Activated T-cell treated with anti-CD3 and anti-CD28 coated beads, Interleukin-2, amount 50 U/mL, for 4 hours (primary cell): ENCODE data around the gene TLR6. TPM values are rescaled to one million over a fixed set of nuclear protein-coding genes. Genes with fewer than 3 reads are reported as not detected.
A peak's percentile ranks its signal among the peaks of the same experiment; 100 is the strongest.
"Not testable (repeated sequence)": the region's sequence is repeated elsewhere in the genome, so short reads cannot be mapped to it uniquely, and the experiment has no call there.

ENCODE experiments used
- ATAC-seq, 2 donors: fragments of 200-7000 bp; cut with Tn5 transposase; one replicate each; pipeline ENCODE4 v1.10.0; 2021
- DNase-seq: peaks from one replicate; pipeline ENCODE4 v3.0.0-alpha.2; 2020
- H3K27me3 Mint-ChIP-seq: one replicate; pipeline ENCODE4 v1.8.0; 2021; ENCODE audit warnings: low read depth, mixed read lengths
- H3K36me3 Mint-ChIP-seq: one replicate; pipeline ENCODE4 v1.8.0; 2022; ENCODE audit warnings: mixed read lengths; ENCODE audit not compliant: insufficient read depth
- H3K4me1 Mint-ChIP-seq: one replicate; pipeline ENCODE4 v1.8.0; 2021; ENCODE audit warnings: low read depth, mixed read lengths
- H3K4me3 Mint-ChIP-seq: one replicate; pipeline ENCODE4 v1.8.0; 2021; ENCODE audit warnings: mild to moderate bottlenecking, moderate library complexity, mixed read lengths
- H3K9me3 Mint-ChIP-seq: one replicate; pipeline ENCODE4 v1.8.0; 2021; ENCODE audit warnings: mixed read lengths
- total RNA-seq, 3 donors: library from RNA; stranded (reverse); gene quantifications; one replicate each; pipeline ENCODE4 v1.2.1, GENCODE V29; 2021

The TLR6 gene
- total RNA-seq, 3 donors from 2014 or later, result 0.73 to 1.9 (median 0.95) TPM

- Mint-ChIP-seq H3K4me3 (no peak overlapping the region), H3K4me1 (peaks cover 25% of the 10 kb centered on the region), H3K27me3 (no peaks in the 10 kb centered on the region), H3K9me3 (peaks cover 9% of the 10 kb centered on the region), H3K36me3 (peaks cover 5% of the 10 kb centered on the region)
- ATAC-seq (no peak), DNase-seq (no peak)
These were observed 34.9 kb downstream of the TLR6 start for GRCh38 chr4:38821739-38822138.

- DNase-seq (no peak), ATAC-seq (no peak)
- Mint-ChIP-seq H3K4me3 (no peak overlapping the region), H3K9me3 (peaks cover 17% of the 10 kb centered on the region), H3K36me3 (peaks cover 5% of the 10 kb centered on the region), H3K27me3 (no peaks in the 10 kb centered on the region), H3K4me1 (peaks cover 25% of the 10 kb centered on the region)
These were observed 36.1 kb downstream of the TLR6 start for GRCh38 chr4:38820329-38821061.

DNA sequence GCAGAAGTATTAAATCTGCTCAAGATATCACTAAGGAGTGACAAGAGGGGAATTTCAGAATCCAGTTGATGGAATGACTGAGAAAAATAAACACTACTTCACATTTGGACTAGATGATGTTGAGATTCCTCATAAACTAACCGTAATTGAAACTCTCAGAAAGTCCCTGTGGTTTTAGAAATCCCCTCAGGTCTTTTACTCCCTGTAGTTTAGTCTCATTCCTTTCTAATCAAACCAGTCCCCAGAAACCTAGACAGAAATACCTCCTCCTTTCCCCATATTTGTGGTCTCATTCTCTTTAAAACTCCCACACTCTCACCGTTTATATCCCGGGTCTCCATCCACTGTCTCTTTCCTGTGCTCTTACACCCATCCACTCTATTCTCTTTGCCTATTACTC lies 37.0 kb downstream of the TLR6 start:
- Mint-ChIP-seq H3K27me3 (no peaks in the 10 kb centered on the region), H3K4me1 (peaks cover 25% of the 10 kb centered on the region), H3K9me3 (peaks cover 20% of the 10 kb centered on the region), H3K4me3 (peak overlapping the region; percentile 2), H3K36me3 (peaks cover 5% of the 10 kb centered on the region)
- ATAC-seq (peak; percentile 35 to 82), DNase-seq (no peak)

- Mint-ChIP-seq H3K9me3 (peaks cover 28% of the 10 kb centered on the region), H3K4me1 (peaks cover 25% of the 10 kb centered on the region), H3K27me3 (no peaks in the 10 kb centered on the region), H3K4me3 (no peak overlapping the region), H3K36me3 (peaks cover 6% of the 10 kb centered on the region)
- DNase-seq (no peak), ATAC-seq (no peak)
These were observed 38.1 kb downstream of the TLR6 start for GRCh38 chr4:38818441-38818976.

- Mint-ChIP-seq H3K36me3 (peaks cover 4% of the 10 kb centered on the region), H3K27me3 (no peaks in the 10 kb centered on the region), H3K4me3 (peak overlapping the region; percentile 2), H3K4me1 (peaks cover 25% of the 10 kb centered on the region), H3K9me3 (peaks cover 19% of the 10 kb centered on the region)
- ATAC-seq (no peak), DNase-seq (no peak)
These were observed 40.5 kb downstream of the TLR6 start for GRCh38 chr4:38815885-38816782.

DNA sequence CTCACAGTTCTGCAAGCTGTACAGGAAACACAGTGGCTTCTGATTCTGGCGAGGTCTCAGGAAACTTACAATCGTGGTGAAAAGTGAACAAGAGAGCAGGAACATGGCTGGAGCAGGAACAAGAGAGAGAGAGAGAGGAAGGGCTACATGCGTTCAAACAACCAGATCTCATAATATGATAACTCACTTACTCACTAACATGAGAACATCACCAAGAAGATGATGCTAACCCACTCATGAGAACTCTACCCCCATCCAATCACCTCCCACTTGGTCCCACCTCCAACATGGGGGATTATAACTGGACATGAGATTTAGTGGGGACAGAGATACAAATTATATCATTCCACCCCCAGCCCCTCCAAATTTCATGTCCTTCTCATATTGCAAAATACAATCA lies 42.2 kb downstream of the TLR6 start:
- DNase-seq (no peak), ATAC-seq (no peak)
- Mint-ChIP-seq H3K36me3 (peaks cover 4% of the 10 kb centered on the region), H3K4me3 (no peak overlapping the region), H3K4me1 (peaks cover 9% of the 10 kb centered on the region), H3K27me3 (no peaks in the 10 kb centered on the region), H3K9me3 (peaks cover 19% of the 10 kb centered on the region)

- Mint-ChIP-seq H3K9me3 (peaks cover 19% of the 10 kb centered on the region), H3K4me3 (no peak overlapping the region), H3K4me1 (peaks cover 1% of the 10 kb centered on the region), H3K27me3 (no peaks in the 10 kb centered on the region), H3K36me3 (peaks cover 4% of the 10 kb centered on the region)
- no peak for DNase-seq
- no peak for ATAC-seq
These were observed 45.3 kb downstream of the TLR6 start for GRCh38 chr4:38811297-38811696.

- H3K9me3 Mint-ChIP-seq, H3K36me3 Mint-ChIP-seq, H3K4me3 Mint-ChIP-seq, DNase-seq, ATAC-seq, H3K27me3 Mint-ChIP-seq: not testable (repeated sequence)
- H3K4me1 Mint-ChIP-seq, result peaks cover 35% of the 10 kb centered on the region
These were observed 49.2 kb downstream of the TLR6 start for GRCh38 chr4:38807462-38807861.

DNA sequence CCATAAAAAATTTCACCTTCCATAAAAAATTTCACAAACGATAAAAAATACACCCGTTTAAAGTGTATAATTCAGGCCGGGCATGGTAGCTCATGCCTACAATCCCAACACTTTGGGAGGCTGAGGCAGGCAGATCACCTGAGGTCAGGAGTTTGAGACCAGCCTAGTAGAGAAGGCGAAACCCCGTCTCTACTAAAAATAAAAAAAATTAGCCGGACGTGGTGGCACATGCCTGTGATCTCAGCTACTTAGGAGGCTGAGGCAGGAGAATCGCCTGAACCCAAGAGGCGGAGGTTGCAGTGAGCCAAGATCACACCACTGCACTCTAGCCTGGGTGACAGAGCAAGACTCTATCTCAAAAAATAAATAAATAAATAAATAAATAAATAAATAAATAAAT lies 50.4 kb downstream of the TLR6 start:
- not testable (repeated sequence) for DNase-seq, H3K9me3 Mint-ChIP-seq, ATAC-seq, H3K27me3 Mint-ChIP-seq
- peaks cover 38% of the 10 kb centered on the region for H3K4me1 Mint-ChIP-seq
- H3K36me3 Mint-ChIP-seq, result peaks cover 17% of the 10 kb centered on the region
- peak overlapping the region; percentile 82 for H3K4me3 Mint-ChIP-seq

- ATAC-seq, result no peak
- Mint-ChIP-seq H3K27me3 (no peaks in the 10 kb centered on the region), H3K4me3 (peak overlapping the region; percentile 82), H3K4me1 (peaks cover 41% of the 10 kb centered on the region), H3K9me3 (peaks cover 14% of the 10 kb centered on the region), H3K36me3 (peaks cover 23% of the 10 kb centered on the region)
- no peak for DNase-seq
These were observed 51.0 kb downstream of the TLR6 start for GRCh38 chr4:38805530-38806145.

- DNase-seq (no peak), ATAC-seq (peak; percentile 64 to 82)
- Mint-ChIP-seq H3K9me3 (peaks cover 23% of the 10 kb centered on the region), H3K27me3 (no peaks in the 10 kb centered on the region), H3K4me3 (peak within 1 kb of the TSS; percentile 82), H3K4me1 (peaks cover 43% of the 10 kb centered on the region), H3K36me3 (peaks cover 31% of the 10 kb centered on the region)
These were observed 51.8 kb downstream of the TLR6 start, which contains the start of gene TLR1 for GRCh38 chr4:38804654-38805295. TSS of gene TLR1 (minus strand) at chr4:38804791. CDS start at chr4:38798831, 5,960 bp downstream.

GRCh38 chr4:38803833-38804653 lies 52.6 kb downstream of the TLR6 start:
- H3K36me3 Mint-ChIP-seq, result peaks cover 39% of the 10 kb centered on the region
- peaks cover 30% of the 10 kb centered on the region for H3K9me3 Mint-ChIP-seq
- H3K27me3 Mint-ChIP-seq, result no peaks in the 10 kb centered on the region
- H3K4me3 Mint-ChIP-seq, result peak overlapping the region; percentile 82
- ATAC-seq, result peak; percentile 70 to 90
- H3K4me1 Mint-ChIP-seq, result peaks cover 43% of the 10 kb centered on the region
- no peak for DNase-seq
